ENCODE data around the gene TRIM2. TPM values are rescaled to one million over a fixed set of nuclear protein-coding genes. Genes with fewer than 3 reads are reported as not detected.

The TRIM2 gene
- total RNA-seq, 1 experiment from 2014 or later, result 87.0 TPM

DNA sequence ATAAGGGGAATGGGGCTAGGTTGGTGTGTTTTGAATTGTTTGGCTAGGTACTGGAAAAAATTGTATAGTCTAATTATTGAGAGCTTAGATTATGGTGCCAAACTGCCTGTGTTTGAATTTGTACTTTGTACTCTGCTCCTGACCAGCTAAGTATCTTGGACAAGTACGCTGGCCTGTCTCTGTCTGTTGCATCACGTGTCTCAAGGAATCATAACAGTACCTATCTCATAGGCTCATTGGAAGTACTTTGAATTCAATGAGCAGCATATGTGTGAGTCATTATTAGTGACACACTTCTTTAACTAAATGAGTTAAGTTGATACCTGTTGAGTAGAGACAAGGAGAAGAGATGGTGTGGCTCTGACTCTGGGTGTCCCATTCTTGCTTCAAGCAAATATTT lies 70.7 kb downstream of the TRIM2 start:
- POLR2A ChIA-PET (ENCODE audit: unreplicated experiment), result no interaction called here
- H3K4me3 ChIP-seq, result no peak overlapping the region
- no peaks in the 10 kb centered on the region for H3K27me3 ChIP-seq (ENCODE audit: insufficient read depth, low read depth)
- peaks cover 5% of the 10 kb centered on the region; the same call in 1 of the 2 replicates for H3K79me2 ChIP-seq (ENCODE audit: low read depth)
- no TSS peak for BruUV-seq (replicated peaks)
- no peak overlapping the region for H3K4me2 ChIP-seq
- H2AFZ ChIP-seq, result no peak overlapping the region
- DNase-seq, result no peak
- 0 out of 2 replicates have a peak, but pooled peaks cover 4% of the 10 kb centered on the region for H3K36me3 ChIP-seq (ENCODE audit: low read depth)
- no peaks in the 10 kb centered on the region for H3K9me2 ChIP-seq (ENCODE audit: insufficient read depth)
- no peak overlapping the region for H3K27ac ChIP-seq
- H3K4me1 ChIP-seq (replicated peaks; ENCODE audit: insufficient read depth), result no peaks in the 10 kb centered on the region
- no peaks in the 10 kb centered on the region; the same call in 1 of the 2 replicates for H4K20me1 ChIP-seq (ENCODE audit: insufficient read depth)
- intact Hi-C loops (cut with micrococcal nuclease; ENCODE audit: unreplicated experiment), result no loop called here
- no peaks in the 10 kb centered on the region for H3K9me3 ChIP-seq (ENCODE audit: insufficient read depth, low read depth)
- TF ChIP-seq, protein P1, sequence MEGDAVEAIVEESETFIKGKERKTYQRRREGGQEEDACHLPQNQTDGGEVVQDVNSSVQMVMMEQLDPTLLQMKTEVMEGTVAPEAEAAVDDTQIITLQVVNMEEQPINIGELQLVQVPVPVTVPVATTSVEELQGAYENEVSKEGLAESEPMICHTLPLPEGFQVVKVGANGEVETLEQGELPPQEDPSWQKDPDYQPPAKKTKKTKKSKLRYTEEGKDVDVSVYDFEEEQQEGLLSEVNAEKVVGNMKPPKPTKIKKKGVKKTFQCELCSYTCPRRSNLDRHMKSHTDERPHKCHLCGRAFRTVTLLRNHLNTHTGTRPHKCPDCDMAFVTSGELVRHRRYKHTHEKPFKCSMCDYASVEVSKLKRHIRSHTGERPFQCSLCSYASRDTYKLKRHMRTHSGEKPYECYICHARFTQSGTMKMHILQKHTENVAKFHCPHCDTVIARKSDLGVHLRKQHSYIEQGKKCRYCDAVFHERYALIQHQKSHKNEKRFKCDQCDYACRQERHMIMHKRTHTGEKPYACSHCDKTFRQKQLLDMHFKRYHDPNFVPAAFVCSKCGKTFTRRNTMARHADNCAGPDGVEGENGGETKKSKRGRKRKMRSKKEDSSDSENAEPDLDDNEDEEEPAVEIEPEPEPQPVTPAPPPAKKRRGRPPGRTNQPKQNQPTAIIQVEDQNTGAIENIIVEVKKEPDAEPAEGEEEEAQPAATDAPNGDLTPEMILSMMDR (conservative IDR thresholded peaks at IDR 0.05), result no peak
- TF ChIP-seq EZH2 (IDR thresholded peaks at IDR 0.05; ENCODE audit: low read depth), result no peak
- CTCF ChIA-PET, result interaction anchor here (0.6 kb wide), 1 partner anchor 306 kb away, joined by 5 read pairs; no protein-coding TSS in a partner anchor
- no peaks in the 10 kb centered on the region for H3F3A ChIP-seq (ENCODE audit: insufficient read depth, low read depth)

DNA sequence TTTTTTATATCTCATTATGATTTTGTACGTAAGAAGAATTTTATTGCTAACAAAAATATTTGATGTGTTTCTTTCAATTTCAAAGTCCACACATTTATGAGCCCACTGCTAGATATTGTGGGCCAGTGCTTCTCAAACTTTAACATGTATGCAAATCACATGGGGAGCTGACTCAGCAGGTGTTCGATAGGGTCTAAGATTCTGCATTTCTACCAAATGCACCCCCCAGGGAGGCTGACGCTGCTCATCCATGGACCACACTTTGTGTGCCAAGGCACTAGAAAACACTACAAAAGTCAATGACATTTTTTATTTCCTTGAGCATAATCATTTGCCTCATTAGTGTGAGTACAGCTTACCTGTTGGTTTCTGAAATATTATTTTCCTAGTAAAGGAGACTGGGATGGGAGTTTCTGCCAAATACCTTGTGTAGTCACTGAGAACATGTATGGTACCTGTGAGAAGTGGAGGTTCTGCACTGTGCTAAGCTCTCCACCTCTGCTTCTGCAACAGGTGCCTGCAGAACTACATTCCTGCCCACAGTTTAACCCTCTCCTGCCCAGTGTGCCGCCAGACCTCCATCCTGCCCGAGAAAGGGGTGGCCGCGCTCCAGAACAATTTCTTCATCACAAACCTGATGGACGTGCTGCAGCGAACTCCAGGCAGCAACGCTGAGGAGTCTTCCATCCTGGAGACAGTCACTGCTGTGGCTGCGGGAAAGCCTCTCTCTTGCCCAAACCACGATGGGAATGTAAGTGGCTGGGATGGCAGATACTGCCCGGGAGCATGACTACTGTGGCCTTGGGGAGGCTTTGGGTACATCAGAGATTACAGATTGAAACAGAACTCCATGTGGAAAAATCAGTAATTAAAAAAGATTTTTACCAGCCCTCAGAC lies 71.4 kb downstream of the TRIM2 start:
- Histone ChIP-seq H2AFZ (no peak overlapping the region), H3K4me1 (replicated peaks; ENCODE audit: insufficient read depth) (no peaks in the 10 kb centered on the region), H3K27me3 (ENCODE audit: insufficient read depth, low read depth) (no peaks in the 10 kb centered on the region), H3K9me3 (ENCODE audit: insufficient read depth, low read depth) (no peaks in the 10 kb centered on the region), H3K4me3 (no peak overlapping the region), H3K36me3 (ENCODE audit: low read depth) (0 out of 2 replicates have a peak, but pooled peaks cover 4% of the 10 kb centered on the region), H3K27ac (no peak overlapping the region), H3K79me2 (ENCODE audit: low read depth) (peaks cover 5% of the 10 kb centered on the region; the same call in 1 of the 2 replicates), H3F3A (ENCODE audit: insufficient read depth, low read depth) (no peaks in the 10 kb centered on the region), H3K4me2 (no peak overlapping the region), H4K20me1 (ENCODE audit: insufficient read depth) (no peaks in the 10 kb centered on the region; the same call in 1 of the 2 replicates), H3K9me2 (ENCODE audit: insufficient read depth) (no peaks in the 10 kb centered on the region)
- TF ChIP-seq EZH2 (IDR thresholded peaks at IDR 0.05; ENCODE audit: low read depth), result no peak
- TF ChIP-seq, protein P1 (conservative IDR thresholded peaks at IDR 0.05), result no peak
- no peak for DNase-seq
- ChIA-PET POLR2A (ENCODE audit: unreplicated experiment) (no interaction called here), CTCF (interaction anchor here (0.7 kb wide), 1 partner anchor 27 kb away, joined by 3 read pairs; no protein-coding TSS in a partner anchor)
- no TSS peak for BruUV-seq (replicated peaks)
- intact Hi-C loops (cut with micrococcal nuclease; ENCODE audit: unreplicated experiment), result no loop called here

DNA sequence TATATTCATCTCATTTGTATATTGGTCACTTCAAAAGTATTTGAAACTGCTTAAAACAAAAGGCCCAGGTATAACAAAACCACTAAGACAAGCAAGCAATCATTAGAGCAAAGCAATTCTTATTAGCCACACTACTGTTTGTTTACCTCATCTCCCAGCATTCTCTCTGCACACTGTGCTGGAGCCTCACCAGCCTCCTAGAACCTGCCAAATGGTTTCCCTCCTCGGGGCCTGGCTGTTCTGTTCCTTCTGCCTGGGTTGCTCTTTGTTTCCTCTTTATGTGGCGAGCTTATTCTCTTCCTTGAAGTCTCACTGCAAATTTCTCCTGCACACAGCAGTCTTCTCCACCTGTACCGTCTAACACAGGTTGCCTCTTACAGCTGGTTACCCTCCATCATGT lies 72.7 kb downstream of the TRIM2 start:
- no peak overlapping the region for H3K4me3 ChIP-seq
- TF ChIP-seq, protein P1 (conservative IDR thresholded peaks at IDR 0.05), result no peak
- no peak for TF ChIP-seq EZH2 (IDR thresholded peaks at IDR 0.05; ENCODE audit: low read depth)
- no peak for DNase-seq
- no peaks in the 10 kb centered on the region; the same call in 1 of the 2 replicates for H4K20me1 ChIP-seq (ENCODE audit: insufficient read depth)
- no TSS peak for BruUV-seq (replicated peaks)
- H3K27me3 ChIP-seq (ENCODE audit: insufficient read depth, low read depth), result no peaks in the 10 kb centered on the region
- no peak overlapping the region for H3K27ac ChIP-seq
- H3K9me3 ChIP-seq (ENCODE audit: insufficient read depth, low read depth), result no peaks in the 10 kb centered on the region
- no peaks in the 10 kb centered on the region for H3K4me1 ChIP-seq (replicated peaks; ENCODE audit: insufficient read depth)
- intact Hi-C loops (cut with micrococcal nuclease; ENCODE audit: unreplicated experiment), result no loop called here
- H3K4me2 ChIP-seq, result no peak overlapping the region
- ChIA-PET CTCF (no interaction called here), POLR2A (ENCODE audit: unreplicated experiment) (interaction anchor here (0.6 kb wide), 1 partner anchor 162 kb away, joined by 16 read pairs; no protein-coding TSS in a partner anchor)
- H2AFZ ChIP-seq, result no peak overlapping the region
- H3K36me3 ChIP-seq (ENCODE audit: low read depth), result 0 out of 2 replicates have a peak, but pooled peaks cover 7% of the 10 kb centered on the region
- peaks cover 5% of the 10 kb centered on the region; the same call in 1 of the 2 replicates for H3K79me2 ChIP-seq (ENCODE audit: low read depth)
- no peaks in the 10 kb centered on the region for H3K9me2 ChIP-seq (ENCODE audit: insufficient read depth)
- no peaks in the 10 kb centered on the region for H3F3A ChIP-seq (ENCODE audit: insufficient read depth, low read depth)

All from PC-9 (cell line).